Left hindlimb (tissue), 1 donor: ENCODE measurements around the gene ARL16.
"Not testable (repeated sequence)": the region's sequence is repeated elsewhere in the genome, so short reads cannot be mapped to it uniquely, and the experiment has no call there.

Source experiments
- DNase-seq: peaks from one replicate; pipeline ENCODE4 v3.0.0-alpha.2; 2018

Gene ARL16

DNA sequence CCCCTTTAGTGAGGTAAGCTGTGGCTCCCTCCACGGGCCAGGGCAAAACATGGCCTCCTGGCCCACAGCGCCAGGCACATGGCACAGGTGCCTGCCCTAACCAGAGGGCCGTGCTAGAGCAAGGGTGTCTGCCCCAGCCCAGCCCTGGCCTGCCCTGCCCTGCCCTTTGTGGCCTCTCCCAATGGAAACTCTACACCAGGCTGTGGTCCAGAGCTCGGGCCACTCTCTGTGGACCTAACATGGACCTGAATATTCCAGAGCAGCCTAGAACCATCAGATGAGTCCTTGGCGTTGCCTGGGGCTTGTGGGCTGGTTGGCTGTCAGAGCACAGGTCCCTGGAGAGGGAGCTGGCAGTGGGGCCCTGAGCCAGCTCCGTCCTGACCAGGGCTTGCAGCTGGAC lies 11.6 kb upstream of the ARL16 start:
- DNase-seq: no peak

DNA sequence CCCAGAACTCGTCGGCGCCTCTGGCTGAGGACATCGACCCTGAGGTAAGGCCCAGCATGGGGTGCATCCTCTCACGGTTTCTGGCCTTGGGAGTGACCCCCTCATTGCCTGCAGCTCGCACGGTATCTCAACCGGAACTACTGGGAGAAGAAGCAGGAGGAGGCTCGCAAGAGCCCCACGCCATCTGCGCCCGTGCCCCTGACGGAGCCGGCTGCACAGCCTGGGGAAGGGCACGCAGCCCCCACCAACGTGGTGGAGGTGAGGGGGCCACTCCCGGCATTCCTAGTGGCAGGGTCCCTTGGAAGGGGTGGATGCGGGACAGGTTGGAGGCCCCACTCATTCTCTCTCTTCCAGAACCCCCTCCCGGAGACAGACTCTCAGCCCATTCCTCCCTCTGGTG lies 11.2 kb upstream of the ARL16 start:
- DNase-seq: no peak

DNA sequence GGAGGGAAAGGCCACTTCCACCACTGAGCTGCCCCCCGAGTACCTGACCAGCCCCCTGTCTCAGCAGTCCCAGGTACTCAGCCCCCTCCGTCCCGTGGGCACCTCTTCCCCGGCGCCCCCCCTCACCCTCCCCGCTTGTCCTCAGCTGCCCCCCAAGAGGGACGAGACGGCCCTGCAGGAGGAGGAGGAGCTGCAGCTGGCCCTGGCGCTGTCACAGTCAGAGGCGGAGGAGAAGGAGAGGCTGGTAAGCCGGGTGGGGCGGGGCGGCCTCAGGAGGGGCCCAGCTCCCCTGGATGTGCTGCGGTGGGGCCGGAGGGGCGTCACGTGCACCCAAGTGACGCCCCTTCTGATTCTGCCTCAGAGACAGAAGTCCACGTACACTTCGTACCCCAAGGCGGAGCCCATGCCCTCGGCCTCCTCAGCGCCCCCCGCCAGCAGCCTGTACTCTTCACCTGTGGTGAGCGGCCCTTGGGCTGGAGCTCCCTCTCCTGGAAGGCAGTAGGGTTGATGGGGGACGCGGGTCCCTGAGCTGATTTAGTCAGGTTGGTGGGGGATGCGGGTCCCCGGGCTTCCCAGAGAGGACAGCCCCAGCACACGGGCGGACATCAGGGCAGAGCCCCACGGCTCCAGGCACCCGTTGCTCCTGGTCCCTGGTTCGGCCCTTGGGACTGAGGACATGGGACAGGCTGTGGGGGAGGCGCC lies 10.1 kb upstream of the ARL16 start:
- no peak for DNase-seq

DNA sequence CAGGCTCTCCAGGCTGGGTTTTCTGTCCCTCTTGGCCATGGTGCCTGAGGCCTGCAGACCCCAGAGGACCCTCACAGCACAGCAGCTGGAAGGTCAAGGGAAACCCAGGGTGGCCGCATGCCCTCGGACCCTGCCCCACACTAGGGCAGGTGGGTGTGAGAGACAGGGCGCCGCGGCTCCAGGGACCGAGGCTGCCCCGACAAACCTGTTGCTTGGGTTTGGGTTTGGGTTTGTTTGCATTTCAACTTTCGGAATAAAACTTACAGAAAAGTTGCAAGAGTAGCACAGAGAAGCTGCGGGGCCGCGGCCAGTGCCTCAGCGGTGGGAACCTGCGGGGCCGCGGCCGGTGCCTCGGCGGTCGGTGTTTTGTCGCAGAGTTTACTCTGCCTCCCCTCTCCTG lies 8.0 kb upstream of the ARL16 start:
- no peak for DNase-seq

DNA sequence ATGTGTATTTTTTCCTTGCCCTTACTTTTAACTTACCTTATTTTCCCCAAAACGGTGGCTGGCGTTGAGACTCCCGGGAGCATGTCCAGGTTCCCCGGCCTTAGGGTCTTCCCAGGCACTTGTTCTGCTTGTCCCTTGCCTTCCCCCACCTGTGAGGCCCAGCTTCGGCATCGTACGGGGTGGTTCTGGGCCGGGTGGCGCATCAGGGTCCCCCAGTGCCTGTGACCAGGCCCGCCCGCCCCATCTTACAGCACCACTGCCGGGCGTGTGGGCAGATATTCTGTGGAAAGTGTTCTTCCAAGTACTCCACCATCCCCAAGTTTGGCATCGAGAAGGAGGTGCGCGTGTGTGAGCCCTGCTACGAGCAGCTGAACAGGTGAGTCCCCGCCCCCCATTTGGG lies 7.6 kb upstream of the ARL16 start:
- no peak for DNase-seq

DNA sequence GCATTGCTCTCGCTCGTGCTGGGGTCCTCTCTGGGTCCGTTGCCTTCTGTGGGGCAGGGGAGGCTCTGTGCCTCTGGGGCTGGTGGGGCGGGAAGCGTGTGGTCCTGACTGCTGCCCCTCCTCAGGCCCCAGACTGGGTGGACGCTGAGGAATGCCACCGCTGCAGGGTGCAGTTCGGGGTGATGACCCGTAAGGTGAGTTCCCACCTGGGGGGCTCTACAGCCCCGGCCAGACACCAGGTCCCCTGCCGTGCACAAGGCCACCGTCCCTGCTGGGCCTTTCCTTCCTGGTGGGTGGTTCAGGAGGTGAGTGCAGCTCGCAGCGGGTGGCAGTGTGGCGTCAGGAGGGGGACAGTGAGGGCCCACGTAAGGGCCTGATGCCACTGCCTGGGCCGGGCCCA lies 7.0 kb upstream of the ARL16 start:
- no peak for DNase-seq

DNA sequence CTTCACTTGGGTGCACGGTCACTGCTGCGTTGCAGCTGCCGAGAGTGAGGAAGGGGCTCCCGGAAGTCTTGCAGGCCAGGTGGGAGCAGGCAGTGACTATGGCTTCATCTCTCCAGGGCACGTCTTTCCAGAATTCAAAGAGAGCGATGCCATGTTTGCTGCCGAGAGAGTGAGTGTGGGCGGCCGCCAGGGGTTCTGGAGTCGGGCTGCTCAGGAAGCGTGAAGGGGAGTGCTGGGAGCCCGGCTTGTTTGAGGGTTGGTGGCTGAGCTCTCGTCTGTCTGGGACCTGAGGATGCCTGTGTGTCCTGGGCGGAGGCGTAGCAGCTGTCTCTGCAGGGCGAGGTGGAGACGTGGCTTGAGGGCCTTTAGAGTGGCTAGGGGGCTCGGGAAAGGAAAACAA lies 6.5 kb upstream of the ARL16 start:
- no peak for DNase-seq

DNA sequence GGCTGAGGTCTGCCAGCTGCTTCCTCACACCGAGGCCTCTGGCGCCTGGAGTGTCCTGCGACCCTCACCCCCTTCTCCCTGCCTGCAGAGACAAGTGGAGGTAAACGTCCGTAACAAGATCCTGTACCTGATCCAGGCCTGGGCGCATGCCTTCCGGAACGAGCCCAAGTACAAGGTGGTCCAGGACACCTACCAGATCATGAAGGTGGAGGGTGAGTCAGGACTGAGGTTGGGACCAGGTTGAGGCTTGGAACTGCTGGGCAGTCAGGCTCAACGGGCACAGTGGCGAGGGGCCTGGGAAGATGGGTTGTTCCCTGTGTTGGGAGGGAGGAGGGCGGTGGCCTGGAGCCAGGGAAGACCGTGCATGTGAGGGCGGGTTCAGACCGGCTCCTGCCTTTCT lies 5.0 kb upstream of the ARL16 start:
- no peak for DNase-seq

DNA sequence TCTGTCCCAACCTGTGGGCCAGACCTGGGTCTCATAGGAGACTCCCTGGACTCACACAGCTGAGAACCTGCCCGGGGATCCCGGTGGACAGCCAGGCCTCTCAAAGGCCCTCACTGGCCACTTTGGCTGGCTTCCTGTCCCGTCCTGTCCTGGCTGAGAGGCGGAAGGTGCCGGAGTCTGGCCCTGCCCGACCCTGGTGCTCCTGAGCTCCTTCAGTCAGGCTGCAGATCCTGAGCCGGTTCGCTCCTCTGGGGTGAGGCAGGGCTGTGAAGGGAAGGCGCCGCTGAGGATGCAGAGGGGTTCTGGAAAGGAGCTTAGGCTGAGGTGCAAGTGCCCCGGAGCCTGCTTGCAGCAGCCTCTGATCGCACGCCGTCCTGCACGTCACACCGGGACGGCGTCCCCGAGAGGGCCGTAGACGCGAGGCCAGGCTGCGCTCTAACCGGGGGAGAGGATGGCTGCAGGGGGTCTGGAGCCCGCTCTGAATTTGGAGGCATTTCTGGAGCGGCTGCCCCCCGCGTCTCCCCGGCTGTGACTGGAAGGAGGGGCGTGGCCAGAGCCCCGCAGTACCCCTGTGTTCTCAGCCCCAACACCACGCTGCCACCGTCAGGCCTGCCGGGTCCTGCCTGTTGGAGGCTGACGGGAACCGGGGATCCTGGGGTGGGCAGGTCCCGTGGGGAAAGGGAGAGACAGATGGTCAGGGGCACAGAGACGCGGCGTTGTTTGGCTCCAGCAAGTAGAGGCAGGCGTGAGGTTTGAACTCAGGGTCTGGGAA lies 4.4 kb upstream of the ARL16 start:
- no peak for DNase-seq

DNA sequence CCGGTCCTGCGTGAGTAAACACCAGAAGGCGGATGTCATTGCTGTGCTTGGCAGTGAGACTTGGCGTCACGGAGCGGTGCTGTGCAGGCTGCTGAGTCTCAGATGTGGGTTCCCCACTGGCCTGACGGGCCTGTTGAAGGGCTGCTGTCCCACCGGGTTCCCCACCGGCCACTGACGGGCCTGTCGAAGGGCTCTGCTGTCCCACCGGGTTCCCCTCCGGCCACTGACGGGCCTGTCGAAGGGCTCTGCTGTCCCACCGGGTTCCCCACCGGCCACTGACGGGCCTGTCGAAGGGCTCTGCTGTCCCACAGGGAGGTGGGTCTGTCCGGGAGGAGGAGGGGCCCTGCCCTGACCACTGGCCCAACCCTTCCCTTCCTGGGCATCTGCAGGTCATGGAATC lies 3.0 kb upstream of the ARL16 start:
- no peak for DNase-seq

DNA sequence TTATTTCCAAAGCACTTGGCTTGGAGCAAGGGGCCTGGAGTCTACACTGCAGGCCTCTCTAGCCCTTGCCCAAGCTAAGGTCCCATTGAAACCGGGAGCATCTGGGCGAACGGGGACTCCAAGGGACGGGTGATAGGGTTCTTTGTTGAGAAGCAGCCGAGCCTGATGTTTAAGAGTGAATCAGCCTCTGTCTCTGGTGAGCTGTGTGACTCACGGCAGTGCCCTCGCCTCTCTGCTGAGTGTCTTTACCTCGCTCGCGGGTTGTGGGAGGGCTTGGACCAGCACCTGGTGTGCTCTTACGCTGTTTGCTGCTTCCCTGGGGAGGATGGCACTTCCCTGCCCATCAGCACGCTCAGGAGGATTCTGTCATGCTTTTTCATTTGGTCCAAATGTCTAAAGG lies 1.5 kb upstream of the ARL16 start:
- no peak for DNase-seq

DNA sequence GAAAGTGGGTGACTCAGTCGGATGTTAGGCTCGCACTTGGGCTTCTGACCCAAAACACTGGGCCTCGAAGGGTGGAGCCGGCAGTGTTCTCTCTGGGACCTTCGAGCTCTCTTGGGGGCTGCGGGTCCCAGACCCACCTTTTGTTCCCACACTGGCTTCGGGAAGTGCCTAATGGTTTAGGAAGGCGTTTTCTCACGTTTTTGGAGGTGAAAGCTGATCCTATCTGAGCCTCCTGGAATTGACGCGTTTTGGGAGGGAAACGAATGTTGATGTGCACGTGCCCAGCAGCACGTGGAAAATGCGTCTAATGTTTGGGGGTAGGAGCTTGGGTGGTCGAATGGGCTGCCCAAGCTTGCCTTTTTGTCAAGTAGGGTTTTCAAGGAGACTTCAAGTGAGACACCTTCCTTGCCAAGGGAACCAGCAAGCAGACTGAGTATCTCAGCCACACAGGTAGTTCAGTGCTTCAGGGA lies 880 bp upstream of the ARL16 start:
- no peak for DNase-seq

DNA sequence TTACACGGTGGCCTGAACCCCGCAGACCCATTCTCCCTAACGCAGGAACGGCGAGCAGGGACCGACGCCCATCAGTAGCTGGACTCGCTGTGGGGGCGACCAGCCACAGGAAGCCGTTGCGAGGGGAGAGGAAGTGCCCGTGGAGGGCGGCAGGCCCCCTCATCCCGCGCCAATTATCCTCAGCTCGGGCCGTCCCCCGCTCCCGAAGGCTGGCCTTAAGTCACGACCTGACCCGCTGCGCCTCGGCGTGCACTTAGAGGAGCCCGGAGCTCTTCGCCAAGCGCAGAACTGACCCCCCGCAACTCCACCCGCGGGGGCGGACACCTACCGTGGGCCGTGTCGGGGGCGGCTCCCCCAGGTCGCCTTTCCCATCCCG lies 401 bp downstream of the ARL16 start:
- DNase-seq: no peak

DNA sequence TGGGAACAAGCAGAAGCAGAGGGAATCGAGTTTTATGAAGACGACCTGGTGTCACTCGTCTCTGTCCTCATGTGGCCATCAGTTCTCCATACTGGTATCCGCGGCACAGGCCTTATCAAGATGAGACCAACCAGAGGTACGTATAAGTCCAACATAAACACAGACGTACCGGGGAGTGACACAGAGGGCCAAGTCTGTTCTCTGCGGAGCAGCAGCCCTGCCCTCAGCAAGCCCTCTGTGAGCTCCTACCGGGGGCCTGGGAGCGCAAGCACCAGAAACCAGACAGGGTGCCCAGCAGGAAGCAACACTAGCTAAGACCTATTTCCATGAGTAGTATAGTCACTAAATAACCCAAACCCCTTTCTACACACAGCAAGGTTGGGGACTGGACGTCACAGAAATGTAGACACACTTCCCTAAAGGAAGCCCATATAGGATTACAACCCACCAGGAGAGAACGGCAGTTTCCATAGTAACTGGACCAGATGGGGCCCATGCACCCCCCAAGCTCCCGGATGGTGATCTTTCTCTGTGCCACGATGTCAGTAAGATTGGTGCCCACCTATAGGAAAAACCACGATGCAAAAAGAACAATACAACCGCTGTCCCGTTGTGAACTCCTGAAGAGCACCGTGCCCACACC lies 911 bp downstream of the ARL16 start:
- no peak for DNase-seq

DNA sequence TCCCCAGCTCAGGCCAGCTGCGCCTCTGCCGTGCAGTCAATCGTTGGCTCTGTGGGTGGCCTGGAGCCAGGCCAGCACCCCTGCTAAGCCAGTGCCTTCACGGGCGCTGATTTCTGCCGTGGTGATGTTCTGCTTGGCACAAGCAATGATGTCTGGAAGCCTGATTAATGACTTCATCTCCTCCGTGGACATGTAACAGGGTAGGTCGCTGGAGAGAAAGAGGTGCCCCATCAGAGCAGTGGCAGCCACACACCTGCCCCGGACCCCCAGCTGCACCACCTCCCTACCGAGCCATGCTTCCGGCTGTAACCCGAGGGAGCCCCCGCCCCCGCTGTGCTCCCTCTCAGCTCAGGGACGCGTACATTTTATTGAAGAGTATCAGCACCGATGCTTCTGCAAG lies 1.9 kb downstream of the ARL16 start:
- DNase-seq: no peak

DNA sequence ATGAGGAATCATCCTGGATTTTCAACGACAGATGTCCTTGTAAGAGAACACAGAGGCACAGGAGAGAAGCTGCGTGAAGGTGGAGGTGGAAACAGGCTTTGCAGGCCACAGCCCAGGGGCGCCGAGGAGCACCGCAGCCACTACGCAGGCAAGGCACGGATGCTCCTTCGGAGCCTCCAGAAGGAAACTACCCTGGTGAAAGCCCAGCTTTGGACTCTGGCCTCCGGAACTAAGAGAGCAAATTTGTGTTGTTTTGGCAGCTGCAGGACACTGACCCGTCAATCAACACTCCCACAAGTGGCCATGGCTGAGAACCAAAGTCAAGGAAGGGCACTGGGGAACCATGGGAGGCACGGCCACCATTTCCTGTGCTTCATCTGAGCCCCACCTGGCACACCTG lies 3.4 kb downstream of the ARL16 start:
- no peak for DNase-seq

DNA sequence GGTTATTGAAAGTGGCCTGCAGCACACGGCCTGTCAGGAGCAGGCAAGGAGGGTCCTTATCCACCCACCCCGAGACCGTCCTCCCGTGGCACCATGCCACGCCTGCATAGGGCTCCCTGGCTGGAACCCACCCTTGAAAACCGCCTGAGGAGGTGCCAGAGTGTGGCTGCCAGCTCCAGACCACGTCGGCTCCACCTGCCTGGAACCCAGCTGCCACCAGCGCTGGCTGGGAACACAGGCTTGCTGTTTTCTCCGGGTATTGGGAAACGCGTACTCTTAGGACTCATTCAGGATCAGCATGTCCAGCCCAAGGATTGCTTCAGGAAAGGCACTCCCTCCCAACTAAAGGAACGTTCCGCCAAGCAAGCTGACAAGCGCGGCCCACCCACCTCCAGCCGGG lies 6.7 kb downstream of the ARL16 start:
- DNase-seq: no peak

DNA sequence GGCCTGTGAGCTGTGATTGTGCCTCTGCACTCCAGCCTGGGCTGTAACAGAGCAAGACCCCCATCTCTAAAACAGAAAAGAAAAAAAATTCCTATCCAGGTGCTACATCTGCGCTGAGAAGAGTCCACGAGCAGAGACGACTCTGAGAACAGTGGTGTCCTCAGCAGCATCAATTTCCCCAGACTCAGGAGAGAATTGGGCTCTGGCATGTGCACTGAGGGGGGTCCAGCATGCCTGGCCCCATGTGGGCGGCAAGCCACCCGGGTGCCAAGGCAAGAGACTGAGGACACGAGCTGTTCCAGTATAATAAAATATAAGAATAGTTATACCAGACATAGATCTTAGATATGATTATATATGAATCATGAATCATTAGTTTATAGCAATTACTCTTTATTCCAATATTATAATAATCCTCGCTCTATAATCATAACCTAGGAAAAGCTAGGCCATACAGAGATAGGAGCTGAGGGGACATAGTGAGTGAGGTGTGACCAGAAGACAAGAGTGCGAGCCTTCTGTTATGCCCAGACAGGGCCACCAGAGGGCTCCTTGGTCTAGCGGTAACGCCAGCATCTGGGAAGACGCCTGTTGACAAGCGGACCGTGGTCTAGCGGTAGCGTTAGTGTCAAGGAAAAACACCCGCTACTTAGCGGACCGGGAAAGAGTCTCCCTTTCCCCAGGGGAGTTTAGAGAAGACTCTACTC lies 7.9 kb downstream of the ARL16 start:
- DNase-seq: not testable (repeated sequence)

DNA sequence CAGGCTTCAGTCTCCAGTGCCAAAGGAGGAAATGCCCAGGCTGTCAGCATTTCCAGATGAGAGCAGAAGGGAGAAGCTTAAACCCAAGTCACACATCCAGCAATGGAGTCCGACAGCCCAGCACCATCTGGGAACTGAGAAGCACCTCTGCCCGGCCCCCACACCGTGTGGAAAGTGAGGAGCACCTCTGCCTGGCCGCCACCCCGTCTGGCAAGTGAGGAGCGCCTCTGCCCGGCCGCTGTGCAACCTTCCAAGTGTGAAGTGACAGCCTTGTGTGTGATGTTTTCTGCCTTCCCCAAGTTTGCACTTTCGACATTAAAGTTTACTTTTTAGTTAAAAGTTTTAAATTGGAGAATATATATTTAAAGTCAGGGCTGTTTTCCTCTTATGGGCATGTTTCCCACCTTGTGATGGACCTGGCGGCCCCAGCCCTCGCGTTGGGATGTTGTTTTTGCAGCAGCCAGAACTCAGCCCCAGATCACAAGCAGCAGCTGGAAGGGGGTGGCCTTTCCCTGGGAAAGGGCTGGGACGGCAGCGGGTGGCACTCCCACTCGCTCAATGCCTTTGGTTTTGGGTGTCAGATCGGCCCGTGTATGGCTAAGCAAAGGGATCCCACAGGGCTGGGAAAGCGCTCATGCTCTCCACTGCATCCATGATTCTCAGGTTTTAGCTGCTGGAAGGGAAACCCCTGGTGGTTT lies 9.9 kb downstream of the ARL16 start:
- no peak for DNase-seq

DNA sequence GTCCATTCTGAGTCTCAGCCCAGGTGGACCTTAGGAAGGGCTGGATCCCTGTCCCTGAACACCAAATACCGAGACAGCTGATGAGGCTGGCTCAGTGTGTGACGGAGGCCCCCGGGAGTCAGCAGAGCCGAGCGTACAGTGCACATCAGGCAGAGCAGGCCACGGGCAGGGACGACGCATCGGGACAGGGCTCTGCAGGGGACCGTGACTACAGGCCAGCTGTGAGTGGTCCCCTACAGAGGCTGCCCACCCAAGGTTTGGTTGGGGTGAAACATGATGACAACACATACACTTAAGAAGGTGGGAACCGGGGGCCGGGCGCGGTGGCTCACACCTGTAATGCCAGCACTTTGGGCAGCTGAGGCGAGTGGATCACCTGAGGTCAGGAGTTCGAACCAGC lies 10.6 kb downstream of the ARL16 start:
- no peak for DNase-seq

DNA sequence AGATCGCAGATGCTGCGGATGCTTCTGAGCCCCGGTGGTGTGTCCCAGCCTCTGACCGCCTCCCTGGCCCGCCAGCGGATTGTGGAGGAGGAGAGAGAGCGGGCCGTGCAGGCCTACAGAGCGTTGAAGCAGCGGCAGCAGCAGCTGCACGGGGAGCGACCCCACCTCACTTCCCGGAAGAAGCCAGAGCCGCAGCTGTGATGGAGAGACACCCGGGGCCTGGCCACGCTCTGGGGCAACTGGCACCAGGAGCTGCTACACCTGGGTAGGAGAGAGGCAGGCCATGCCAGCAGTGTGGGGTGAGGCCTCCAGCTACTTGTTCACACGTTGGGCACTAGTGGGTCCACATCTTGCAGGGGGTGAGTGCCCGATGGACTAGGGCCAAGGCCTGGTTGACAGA lies 11.1 kb downstream of the ARL16 start:
- no peak for DNase-seq

DNA sequence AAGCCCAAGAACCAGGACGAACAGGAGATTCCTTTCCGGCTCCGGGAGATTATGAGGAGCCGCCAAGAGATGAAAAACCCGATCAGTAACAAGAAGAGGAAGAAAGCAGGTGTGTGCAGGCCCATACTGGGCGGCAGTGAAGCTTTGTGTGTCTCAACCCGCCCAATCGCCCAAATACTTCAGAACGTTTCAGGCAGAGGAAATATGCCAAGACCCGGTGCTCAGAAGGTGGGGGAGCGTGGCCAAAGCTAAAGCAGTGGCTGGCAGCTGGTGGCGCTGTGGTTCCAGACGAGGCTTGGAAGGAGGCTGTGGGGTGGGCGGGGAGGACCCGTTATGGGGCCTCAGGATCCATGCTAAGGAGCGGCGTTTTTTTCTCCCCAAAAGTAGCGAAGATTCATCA lies 15.8 kb downstream of the ARL16 start:
- DNase-seq: no peak
